ENCODE data around the gene ZNF195.

The ZNF195 gene

GRCh38 chr11:3357994-3358676 is 20.8 kb downstream of the ZNF195 start:
- H3K4me2 ChIP-seq (ENCODE audit: low read length) = no peak overlapping the region
- H4K20me1 ChIP-seq (ENCODE audit: control insufficient read depth, insufficient read depth, low read depth, low read length) = no peaks in the 10 kb centered on the region
- H3K36me3 ChIP-seq (ENCODE audit: control insufficient read depth, low read length) = peaks cover 61% of the 10 kb centered on the region
- H3K4me3 ChIP-seq (ENCODE audit: low read length) = no peak overlapping the region
- peaks cover 53% of the 10 kb centered on the region for H3K9me3 ChIP-seq (ENCODE audit: control insufficient read depth, insufficient read depth, low read length)
- no peaks in the 10 kb centered on the region for H3K4me1 ChIP-seq (ENCODE audit: control insufficient read depth, low read length)
- no peaks in the 10 kb centered on the region for H3K27me3 ChIP-seq (ENCODE audit: control insufficient read depth, low read length)
- peaks cover 9% of the 10 kb centered on the region for H3K79me2 ChIP-seq (ENCODE audit: control insufficient read depth, low read length)
- no peak for TF ChIP-seq CTCF (IDR thresholded peaks at IDR 0.05; ENCODE audit: low read depth, low read length, poor library complexity, severe bottlenecking)
- no peak for TF ChIP-seq EZH2phosphoT487 (IDR thresholded peaks at IDR 0.05; ENCODE audit: borderline replicate concordance, low read length)
- peaks cover 6% of the 10 kb centered on the region; the same call in 1 of the 2 replicates for H3F3A ChIP-seq (ENCODE audit: control insufficient read depth, insufficient read depth)
- no peak overlapping the region for H3K27ac ChIP-seq (ENCODE audit: low read depth, low read length)
- no peaks in the 10 kb centered on the region for H3K9me2 ChIP-seq (replicated peaks; ENCODE audit: control insufficient read depth, low read length)

DNA sequence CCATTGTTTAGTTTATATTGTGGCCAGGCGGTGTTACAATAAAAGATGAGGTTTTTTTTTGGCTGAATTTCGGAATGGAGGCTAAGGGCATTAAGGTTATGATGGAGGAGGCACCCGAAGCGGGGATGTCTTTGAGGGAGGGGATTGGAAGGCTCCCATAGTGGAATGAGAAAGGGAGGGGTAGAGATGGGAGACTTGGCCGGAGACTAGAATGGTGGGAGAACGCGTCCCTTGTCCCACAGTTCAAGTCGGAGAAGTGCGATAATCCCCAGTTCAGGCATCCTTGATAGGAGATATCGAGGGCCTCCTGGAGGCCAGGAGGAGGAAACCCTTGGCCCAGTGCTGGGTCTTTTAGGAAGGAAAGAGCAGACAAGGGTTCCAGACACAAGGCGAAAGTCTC is 21.6 kb downstream of the ZNF195 start:
- no peaks in the 10 kb centered on the region for H3K27me3 ChIP-seq (ENCODE audit: control insufficient read depth, low read length)
- H3K9me3 ChIP-seq (ENCODE audit: control insufficient read depth, insufficient read depth, low read length) = peaks cover 45% of the 10 kb centered on the region
- H3K4me1 ChIP-seq (ENCODE audit: control insufficient read depth, low read length) = no peaks in the 10 kb centered on the region
- TF ChIP-seq CTCF (IDR thresholded peaks at IDR 0.05; ENCODE audit: low read depth, low read length, poor library complexity, severe bottlenecking) (no peak), EZH2phosphoT487 (IDR thresholded peaks at IDR 0.05; ENCODE audit: borderline replicate concordance, low read length) (no peak)
- H3K27ac ChIP-seq (ENCODE audit: low read depth, low read length) = no peak overlapping the region
- H3K4me3 ChIP-seq (ENCODE audit: low read length) = no peak overlapping the region
- H3F3A ChIP-seq (ENCODE audit: control insufficient read depth, insufficient read depth) = peaks cover 6% of the 10 kb centered on the region; the same call in 1 of the 2 replicates
- H3K4me2 ChIP-seq (ENCODE audit: low read length) = no peak overlapping the region
- H3K36me3 ChIP-seq (ENCODE audit: control insufficient read depth, low read length) = peaks cover 53% of the 10 kb centered on the region
- peaks cover 3% of the 10 kb centered on the region for H3K79me2 ChIP-seq (ENCODE audit: control insufficient read depth, low read length)
- no peaks in the 10 kb centered on the region for H3K9me2 ChIP-seq (replicated peaks; ENCODE audit: control insufficient read depth, low read length)
- H4K20me1 ChIP-seq (ENCODE audit: control insufficient read depth, insufficient read depth, low read depth, low read length) = no peaks in the 10 kb centered on the region

GRCh38 chr11:3356858-3357257 is 22.1 kb downstream of the ZNF195 start:
- Histone ChIP-seq H3K4me1 (ENCODE audit: control insufficient read depth, low read length) (no peaks in the 10 kb centered on the region), H4K20me1 (ENCODE audit: control insufficient read depth, insufficient read depth, low read depth, low read length) (no peaks in the 10 kb centered on the region), H3K9me3 (ENCODE audit: control insufficient read depth, insufficient read depth, low read length) (peaks cover 43% of the 10 kb centered on the region), H3K27me3 (ENCODE audit: control insufficient read depth, low read length) (no peaks in the 10 kb centered on the region), H3K9me2 (replicated peaks; ENCODE audit: control insufficient read depth, low read length) (no peaks in the 10 kb centered on the region), H3K4me2 (ENCODE audit: low read length) (no peak overlapping the region), H3F3A (ENCODE audit: control insufficient read depth, insufficient read depth) (peaks cover 6% of the 10 kb centered on the region; the same call in 1 of the 2 replicates), H3K79me2 (ENCODE audit: control insufficient read depth, low read length) (peaks cover 2% of the 10 kb centered on the region), H3K4me3 (ENCODE audit: low read length) (no peak overlapping the region), H3K27ac (ENCODE audit: low read depth, low read length) (no peak overlapping the region), H3K36me3 (ENCODE audit: control insufficient read depth, low read length) (peaks cover 49% of the 10 kb centered on the region)
- TF ChIP-seq EZH2phosphoT487 (IDR thresholded peaks at IDR 0.05; ENCODE audit: borderline replicate concordance, low read length) = no peak

DNA sequence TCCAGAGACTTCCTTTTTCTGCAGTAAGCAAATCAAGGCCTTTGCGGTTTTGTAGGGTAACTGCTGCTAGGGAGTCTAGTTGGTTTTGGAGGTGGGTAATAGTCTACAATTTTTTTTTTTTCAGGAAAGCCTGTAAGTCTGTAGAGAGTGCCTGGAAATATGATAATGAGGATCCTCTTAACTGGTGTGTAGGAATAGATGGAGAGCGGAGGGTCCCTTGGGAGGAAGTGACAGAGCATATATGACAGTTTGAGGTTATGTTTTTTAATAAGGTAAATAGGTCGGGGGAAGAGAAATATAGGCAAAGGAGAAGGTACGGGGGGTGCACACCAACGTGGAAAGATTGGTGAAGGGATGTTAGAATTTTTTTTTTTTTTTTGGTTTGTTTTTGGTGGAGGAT is 25.9 kb downstream of the ZNF195 start:
- Histone ChIP-seq H3K4me3 (ENCODE audit: low read length) (no peak overlapping the region), H3K4me2 (ENCODE audit: low read length) (no peak overlapping the region), H3K27ac (ENCODE audit: low read depth, low read length) (no peak overlapping the region), H3K9me3 (ENCODE audit: control insufficient read depth, insufficient read depth, low read length) (peaks cover 9% of the 10 kb centered on the region; the same call in 1 of the 2 replicates), H3F3A (ENCODE audit: control insufficient read depth, insufficient read depth) (no peaks in the 10 kb centered on the region), H3K79me2 (ENCODE audit: control insufficient read depth, low read length) (no peaks in the 10 kb centered on the region), H3K9me2 (replicated peaks; ENCODE audit: control insufficient read depth, low read length) (no peaks in the 10 kb centered on the region), H4K20me1 (ENCODE audit: control insufficient read depth, insufficient read depth, low read depth, low read length) (no peaks in the 10 kb centered on the region), H3K27me3 (ENCODE audit: control insufficient read depth, low read length) (no peaks in the 10 kb centered on the region), H3K4me1 (ENCODE audit: control insufficient read depth, low read length) (no peaks in the 10 kb centered on the region), H3K36me3 (ENCODE audit: control insufficient read depth, low read length) (peaks cover 11% of the 10 kb centered on the region)
- TF ChIP-seq EZH2phosphoT487 (IDR thresholded peaks at IDR 0.05; ENCODE audit: borderline replicate concordance, low read length) = no peak
- no peak for TF ChIP-seq CTCF (IDR thresholded peaks at IDR 0.05; ENCODE audit: low read depth, low read length, poor library complexity, severe bottlenecking)

Data from DOHH2 (cell line).